HepG2 (cell line): ENCODE measurements around the gene GNAS-AS1. TPM values are rescaled to one million over a fixed set of nuclear protein-coding genes. Genes with fewer than 3 reads are reported as not detected.

Source experiments
- ATAC-seq: fragments of 200-7000 bp; cut with Tn5 transposase; 3 replicates; pipeline ENCODE4 v1.9.1; 2020; ENCODE audit warnings: mild to moderate bottlenecking, moderate library complexity
- BruUV-seq: library from RNA; stranded (reverse); fragments of 400-500 nt; replicated peaks from 2 replicates; lab custom pipeline; 2021; lab: Mats Ljungman, UMichigan
- CTCF ChIA-PET: fragments of 300-600 bp; formaldehyde crosslinking; extraction: SDS; loops from one replicate; lab custom pipeline; 2021; ENCODE audit warnings: low total read pairs, inconsistent platforms, low intra/inter-chr PET ratio; lab: Yijun Ruan, JAX
- POLR2A ChIA-PET: fragments of 350-600 bp; sonication (Branson Sonifier 250); formaldehyde crosslinking; loops from one replicate; lab custom pipeline; 2020; ENCODE audit warnings: antibody characterized with exemption, inconsistent platforms; lab: Yijun Ruan, JAX
- DNase-seq: peaks from one replicate; pipeline ENCODE4 v3.0.0-alpha.2; 2015; ENCODE audit warnings: low spot score
- FAIRE-seq: peaks from 3 replicates; lab custom pipeline; 2011; peaks lifted over from hg19 to GRCh38; lab: Jason Lieb, UNC
- H2AFZ ChIP-seq: one replicate; pipeline ENCODE4 v1.6.1; 2011; ENCODE audit warnings: low read length, inconsistent platforms
- H3K27ac ChIP-seq: fragments of 300-600 bp; 3 replicates; pipeline ENCODE4 v1.8.0; 2011; ENCODE audit warnings: mixed run types, mild to moderate bottlenecking, mixed read lengths, low read length, inconsistent platforms; ENCODE audit not compliant: insufficient read depth; ENCODE audit errors: extremely low read length
- H3K27me3 ChIP-seq, 2 experiments: fragments of 200-600 bp in 1 of 2; 2 replicates in 1 of 2; 3 replicates in 1 of 2; pipeline versions ENCODE4 v1.6.0 to v1.8.0; 2011; ENCODE audit warnings: low read length in 2 of 2, mild to moderate bottlenecking in 2 of 2, moderate library complexity in 2 of 2, inconsistent platforms in 1 of 2; ENCODE audit not compliant: insufficient read depth in 2 of 2, control insufficient read depth in 1 of 2
- H3K36me3 ChIP-seq, 2 experiments: fragments of 200-600 bp in 1 of 2; replicated peaks in 1 of 2; 2 replicates in 1 of 2; 3 replicates in 1 of 2; pipeline versions ENCODE4 v1.5.1 to v1.8.0; 2011; ENCODE audit warnings: low read length in 2 of 2, inconsistent platforms in 1 of 2; ENCODE audit not compliant: insufficient read depth in 2 of 2, control insufficient read depth in 1 of 2
- H3K4me1 ChIP-seq: 2 replicates; pipeline ENCODE4 v1.5.1; 2012; ENCODE audit warnings: low read length, inconsistent platforms; ENCODE audit not compliant: insufficient read depth
- H3K4me2 ChIP-seq: 2 replicates; pipeline ENCODE4 v1.6.0; 2011; ENCODE audit warnings: low read depth, low read length, inconsistent platforms
- H3K4me3 ChIP-seq, 3 experiments: fragments of 200-600 bp in 1 of 3; sonication (generic), shearing (Covaris generic) in 1 of 3; replicated peaks in 1 of 3; 2 replicates each; pipeline ENCODE4 v1.5.1; 2011 to 2016; ENCODE audit warnings: low read length in 3 of 3, inconsistent platforms in 2 of 3, low read depth in 2 of 3, mild to moderate bottlenecking in 2 of 3, control low read depth in 1 of 3, mixed read lengths in 1 of 3; ENCODE audit not compliant: insufficient read depth in 1 of 3
- H3K79me2 ChIP-seq: one replicate; pipeline ENCODE4 v1.6.1; 2011; ENCODE audit warnings: low read length, inconsistent platforms; ENCODE audit not compliant: insufficient read depth
- H3K9ac ChIP-seq: 2 replicates; pipeline ENCODE4 v1.6.0; 2011; ENCODE audit warnings: mild to moderate bottlenecking, low read depth, low read length, inconsistent platforms; ENCODE audit not compliant: insufficient read depth
- H3K9me3 ChIP-seq: 2 replicates; pipeline ENCODE4 v1.5.1; 2012; ENCODE audit warnings: mild to moderate bottlenecking, low read length
- H4K20me1 ChIP-seq: 2 replicates; pipeline ENCODE4 v1.6.0; 2011; ENCODE audit warnings: inconsistent platforms, mild to moderate bottlenecking, low read length, moderate library complexity; ENCODE audit not compliant: insufficient read depth
- AGO2 ChIP-seq: fragments of 200-400 bp; formaldehyde crosslinking; optimal IDR thresholded peaks from 2 replicates; pipeline ENCODE3; 2017; ENCODE audit warnings: mild to moderate bottlenecking, low read depth, low read length, moderate library complexity
- ARNT ChIP-seq: fragments of 450-650 bp; IDR thresholded peaks from 2 replicates; pipeline ENCODE4 v1.6.1; 2017
- ATAD3A ChIP-seq: sonication (generic); formaldehyde crosslinking; IDR thresholded peaks from 2 replicates; pipeline ENCODE4 v1.4.0; 2020; ENCODE audit warnings: missing genetic modification reagents
- CEBPB ChIP-seq: IDR thresholded peaks from 2 replicates; pipeline ENCODE4 v1.6.1; 2011; ENCODE audit warnings: low read depth, low read length, improper control_type of control experiment, borderline replicate concordance
- DNMT3B ChIP-seq: conservative IDR thresholded peaks from 2 replicates; pipeline ENCODE4 v1.6.1; 2016; ENCODE audit warnings: missing biosample characterization, control low read depth
- HMG20B ChIP-seq: conservative IDR thresholded peaks from 2 replicates; pipeline ENCODE4 v1.6.1; 2016; ENCODE audit warnings: missing genetic modification reagents, missing compliant biosample characterization
- HOXA7 ChIP-seq: sonication (generic); formaldehyde crosslinking; IDR thresholded peaks from 2 replicates; pipeline ENCODE4 v1.8.1; 2022; ENCODE audit warnings: mild to moderate bottlenecking, missing genetic modification reagents, moderate library complexity
- HOXD1 ChIP-seq: sonication (generic); formaldehyde crosslinking; IDR thresholded peaks from 2 replicates; pipeline ENCODE4 v1.5.0; 2020; ENCODE audit warnings: missing genetic modification reagents
- ZBTB1 ChIP-seq: sonication (generic); formaldehyde crosslinking; IDR thresholded peaks from 2 replicates; pipeline ENCODE4 v1.4.0; 2020; ENCODE audit warnings: missing genetic modification reagents, borderline replicate concordance
- ZBTB26 ChIP-seq: IDR thresholded peaks from 2 replicates; pipeline ENCODE4 v1.6.1; 2016; ENCODE audit warnings: missing compliant biosample characterization, missing genetic modification reagents, borderline replicate concordance
- ZBTB42 ChIP-seq: sonication (generic); formaldehyde crosslinking; IDR thresholded peaks from 2 replicates; pipeline ENCODE4 v1.5.0; 2020; ENCODE audit warnings: mild to moderate bottlenecking, missing genetic modification reagents
- ZNF546 ChIP-seq: sonication (generic); formaldehyde crosslinking; conservative IDR thresholded peaks from 2 replicates; pipeline ENCODE4 v1.8.1; 2023; ENCODE audit warnings: mild to moderate bottlenecking, missing genetic modification reagents
- ZNF737 ChIP-seq: sonication (generic); formaldehyde crosslinking; IDR thresholded peaks from 2 replicates; pipeline ENCODE4 v1.5.0; 2020; ENCODE audit warnings: missing genetic modification reagents, mild to moderate bottlenecking, borderline replicate concordance
- ZNF776 ChIP-seq: sonication (generic); formaldehyde crosslinking; IDR thresholded peaks from 2 replicates; pipeline ENCODE4 v1.4.0; 2020; ENCODE audit warnings: mild to moderate bottlenecking, missing genetic modification reagents
- ZNF777 ChIP-seq: sonication (generic); formaldehyde crosslinking; IDR thresholded peaks from 2 replicates; pipeline ENCODE4 v1.4.0; 2020; ENCODE audit warnings: missing genetic modification reagents
- ZNF891 ChIP-seq: sonication (generic); formaldehyde crosslinking; IDR thresholded peaks from 2 replicates; pipeline ENCODE4 v1.5.0; 2020; ENCODE audit warnings: mild to moderate bottlenecking, missing genetic modification reagents
- WGBS: methylation state at CpG from one replicate; pipeline ENCODE4 v1.1.6; 2017; ENCODE audit warnings: low lambda C conversion rate; 5-methylcytosine and 5-hydroxymethylcytosine counted together
- in situ Hi-C: cut with HindIII; loops from 2 replicates; pipeline ENCODE4 v1.10.0; 2017; ENCODE audit warnings: low pct_unique_long_range_greater_than_20kb; ENCODE audit not compliant: extremely low pct_ligation_motif_present
- intact Hi-C: fragments of 100-400 bp; cut with micrococcal nuclease; formaldehyde crosslinking; loops from one replicate; pipeline ENCODE4 v1.10.0; 2022; ENCODE audit not compliant: unreplicated experiment
- polyA plus RNA-seq, 8 experiments: library from polyadenylated mRNA; depleted of rRNA in 3 of 8; stranded (reverse) in 7 of 8; unstranded in 1 of 8; fragments of >200 nt; fragmentation: Illumina TruSeq in 4 of 8; extraction: Trizol in 4 of 8; gene quantifications; 2 replicates each; pipeline versions ENCODE4 v1.2.1 to v1.2.3, GENCODE V29; 2011 to 2016; ENCODE audit warnings: low read depth in 4 of 8, missing spikeins in 1 of 8, mixed read lengths in 1 of 8; ENCODE audit not compliant: insufficient read depth in 1 of 8
- total RNA-seq, 5 experiments: library from RNA; depleted of rRNA; stranded (reverse); fragments of >200 nt; fragmentation: Illumina TruSeq; extraction: Trizol; gene quantifications; 2 replicates each; pipeline ENCODE4 v1.2.3, GENCODE V29; 2016; ENCODE audit warnings: low read depth in 1 of 5
- TF ChIP-seq, protein P1 (sequence below): sonication (generic); formaldehyde crosslinking; IDR thresholded peaks from 2 replicates; pipeline ENCODE4 v1.8.1; 2023; ENCODE audit warnings: mild to moderate bottlenecking, moderate library complexity, missing genetic modification reagents
- TF ChIP-seq, protein P2 (sequence below): sonication (generic); formaldehyde crosslinking; IDR thresholded peaks from 2 replicates; pipeline ENCODE4 v1.5.1; 2020; ENCODE audit warnings: mild to moderate bottlenecking, missing genetic modification reagents, moderate library complexity

GNAS-AS1 gene
- total and polyA plus RNA-seq, 2 of the 13 experiments (the other 11 are each of a cell fraction or from before 2014, with no cell fraction given): not detected

- ChIA-PET POLR2A (no interaction called here), CTCF (no interaction called here)
- no peak overlapping the region for H3K4me3 ChIP-seq
- H3K27me3 ChIP-seq: peaks cover 4 to 52% of the 10 kb centered on the region in 2 experiments; a peak in 3 of 5 replicates
- no peaks in the 10 kb centered on the region for H4K20me1 ChIP-seq
- no peak overlapping the region for H3K4me2 ChIP-seq
- intact Hi-C loops: no loop called here
- no peaks in the 10 kb centered on the region for H3K79me2 ChIP-seq
- no peak for DNase-seq
- H3K4me1 ChIP-seq: no peaks in the 10 kb centered on the region
- H3K9me3 ChIP-seq: no peaks in the 10 kb centered on the region
- H3K27ac ChIP-seq: no peak overlapping the region
- no peak overlapping the region for H2AFZ ChIP-seq
- BruUV-seq: no TSS peak
- H3K36me3 ChIP-seq: no peaks in the 10 kb centered on the region
- ATAC-seq: no peak
- TF ChIP-seq ZNF776 (CRISPR knock-in tag) (no peak), ZNF777 (CRISPR knock-in tag) (no peak), ZNF737 (CRISPR knock-in tag) (no peak), ZBTB1 (CRISPR knock-in tag) (no peak), CEBPB (peak; percentile 52; the same call in 1 of the 2 replicates)
- TF ChIP-seq, all 625 proteins: peak for 1
- in situ Hi-C loops: no loop called here
- WGBS: 10% methylated on average over 4 of the region's 4 CpGs
- no peak overlapping the region for H3K9ac ChIP-seq
- no peak for FAIRE-seq
Measured at GRCh38 chr20:58832457-58832856, 18.2 kb downstream of the GNAS-AS1 start.

GRCh38 chr20:58829531-58829941, 21.2 kb downstream of the GNAS-AS1 start:
- ChIA-PET CTCF (no interaction called here), POLR2A (no interaction called here)
- 36% methylated on average over 6 of the region's 6 CpGs for WGBS
- intact Hi-C loops (no loop called here), in situ Hi-C loops (no loop called here)
- no peaks in the 10 kb centered on the region for H3K4me1 ChIP-seq
- no peak overlapping the region for H3K27ac ChIP-seq
- no peak overlapping the region for H3K4me2 ChIP-seq
- no TSS peak for BruUV-seq
- H4K20me1 ChIP-seq: no peaks in the 10 kb centered on the region
- no peaks in the 10 kb centered on the region for H3K9me3 ChIP-seq
- no peak for FAIRE-seq
- H3K27me3 ChIP-seq: peaks cover 4 to 35% of the 10 kb centered on the region in 2 experiments; a peak in 3 of 5 replicates
- H3K9ac ChIP-seq: no peak overlapping the region
- no peak overlapping the region for H2AFZ ChIP-seq
- H3K4me3 ChIP-seq: no peak overlapping the region
- no peaks in the 10 kb centered on the region for H3K36me3 ChIP-seq
- no peak for DNase-seq
- H3K79me2 ChIP-seq: no peaks in the 10 kb centered on the region
- peak; percentile 30; the same call in 1 of the 3 replicates for ATAC-seq
- TF ChIP-seq ATAD3A (CRISPR knock-in tag): no peak
- TF ChIP-seq HOXD1: no peak
- no peak for TF ChIP-seq ZNF891 (CRISPR knock-in tag)
- TF ChIP-seq, protein P1, sequence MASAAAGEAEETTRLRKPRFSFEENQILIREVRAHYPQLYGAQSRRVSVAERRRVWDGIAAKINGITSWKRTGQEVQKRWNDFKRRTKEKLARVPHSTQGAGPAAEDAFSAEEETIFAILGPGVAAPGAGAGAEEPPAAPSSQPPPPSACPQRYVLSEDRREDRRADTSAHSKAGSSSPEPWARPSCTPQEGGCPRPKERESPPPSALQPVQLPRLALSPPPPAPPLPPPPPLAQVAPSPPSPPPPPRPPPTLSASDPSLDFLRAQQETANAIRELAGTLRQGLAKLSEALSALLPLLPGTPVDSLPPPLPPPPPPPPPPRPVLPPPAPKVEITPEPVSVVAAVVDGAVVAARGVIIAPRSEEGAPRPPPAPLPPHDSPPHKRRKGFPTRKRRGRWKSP (CRISPR knock-in tag): no peak
- no peak for TF ChIP-seq HMG20B (CRISPR knock-in tag)
- TF ChIP-seq, protein P2, sequence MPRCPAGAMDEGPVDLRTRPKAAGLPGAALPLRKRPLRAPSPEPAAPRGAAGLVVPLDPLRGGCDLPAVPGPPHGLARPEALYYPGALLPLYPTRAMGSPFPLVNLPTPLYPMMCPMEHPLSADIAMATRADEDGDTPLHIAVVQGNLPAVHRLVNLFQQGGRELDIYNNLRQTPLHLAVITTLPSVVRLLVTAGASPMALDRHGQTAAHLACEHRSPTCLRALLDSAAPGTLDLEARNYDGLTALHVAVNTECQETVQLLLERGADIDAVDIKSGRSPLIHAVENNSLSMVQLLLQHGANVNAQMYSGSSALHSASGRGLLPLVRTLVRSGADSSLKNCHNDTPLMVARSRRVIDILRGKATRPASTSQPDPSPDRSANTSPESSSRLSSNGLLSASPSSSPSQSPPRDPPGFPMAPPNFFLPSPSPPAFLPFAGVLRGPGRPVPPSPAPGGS: no peak
- TF ChIP-seq DNMT3B (CRISPR knock-in tag): no peak
- no peak for TF ChIP-seq ZBTB26
- no peak for TF ChIP-seq AGO2
- no peak for TF ChIP-seq HOXA7
- no peak for TF ChIP-seq ARNT
- TF ChIP-seq ZBTB42 (CRISPR knock-in tag): no peak
- TF ChIP-seq ZNF546 (CRISPR knock-in tag): no peak
